ENCODE measurements around the gene TMEM258. TPM values are rescaled to one million over a fixed set of nuclear protein-coding genes. Genes with fewer than 3 reads are reported as not detected.

The TMEM258 gene
- total and polyA plus RNA-seq, 9 of the 15 experiments (the other 6 are each of a cell fraction or from before 2014, with no cell fraction given), result 97.2 to 856 (median 231) TPM

DNA sequence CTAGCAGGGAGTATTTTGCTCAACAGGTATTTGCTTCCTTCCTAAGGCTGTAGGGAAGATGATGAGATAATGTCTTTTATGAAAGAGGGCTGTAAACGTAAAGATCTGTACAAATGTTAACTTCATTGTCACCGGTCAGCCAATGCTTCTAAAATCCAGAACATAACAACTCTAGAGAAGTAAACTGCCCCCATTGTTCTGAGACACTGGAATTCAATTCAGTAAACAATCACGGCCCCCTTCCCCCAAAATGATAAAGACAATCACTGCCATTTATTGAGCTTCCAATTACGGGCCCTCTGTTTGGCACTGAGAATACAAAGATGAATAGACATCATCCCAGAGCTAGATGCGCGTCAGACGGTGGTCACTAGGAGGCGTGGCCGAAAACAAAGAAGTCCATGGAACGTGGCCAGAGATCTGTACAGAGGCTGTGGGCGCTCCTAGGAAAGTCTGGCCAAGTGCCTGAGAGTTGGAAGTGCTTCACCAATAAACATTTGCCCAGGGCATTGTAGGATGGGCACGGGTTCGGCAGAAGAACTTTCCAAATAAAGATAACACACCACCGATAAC is 576 bp downstream of the TMEM258 start (continued):
- TF ChIP-seq, protein P1, sequence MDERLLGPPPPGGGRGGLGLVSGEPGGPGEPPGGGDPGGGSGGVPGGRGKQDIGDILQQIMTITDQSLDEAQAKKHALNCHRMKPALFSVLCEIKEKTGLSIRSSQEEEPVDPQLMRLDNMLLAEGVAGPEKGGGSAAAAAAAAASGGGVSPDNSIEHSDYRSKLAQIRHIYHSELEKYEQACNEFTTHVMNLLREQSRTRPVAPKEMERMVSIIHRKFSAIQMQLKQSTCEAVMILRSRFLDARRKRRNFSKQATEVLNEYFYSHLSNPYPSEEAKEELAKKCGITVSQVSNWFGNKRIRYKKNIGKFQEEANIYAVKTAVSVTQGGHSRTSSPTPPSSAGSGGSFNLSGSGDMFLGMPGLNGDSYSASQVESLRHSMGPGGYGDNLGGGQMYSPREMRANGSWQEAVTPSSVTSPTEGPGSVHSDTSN (CRISPR knock-in tag; IDR thresholded peaks at IDR 0.05; ENCODE audit: low read depth), result no peak
- TF ChIP-seq, protein P1 (tag; conservative IDR thresholded peaks at IDR 0.05; ENCODE audit: low read depth), result no peak
- TF ChIP-seq FOXA3 (CRISPR knock-in tag; conservative IDR thresholded peaks at IDR 0.05 in 1 of 2, IDR thresholded peaks at IDR 0.05 in 1 of 2), result no peak
- no peak for TF ChIP-seq MBD2 (IDR thresholded peaks at IDR 0.05; ENCODE audit: borderline replicate concordance, low read depth)
- no peak for TF ChIP-seq ZNF79 (CRISPR knock-in tag; IDR thresholded peaks at IDR 0.05; ENCODE audit: low read depth)
- TF ChIP-seq CREB1 (IDR thresholded peaks at IDR 0.05), result no peak
- no peak for TF ChIP-seq CREB1 (CRISPR knock-in tag; IDR thresholded peaks at IDR 0.05)
- peak; percentile 73; the same call in 1 of the 2 replicates for TF ChIP-seq SMARCA5 (IDR thresholded peaks at IDR 0.05)
- TF ChIP-seq, protein P2, sequence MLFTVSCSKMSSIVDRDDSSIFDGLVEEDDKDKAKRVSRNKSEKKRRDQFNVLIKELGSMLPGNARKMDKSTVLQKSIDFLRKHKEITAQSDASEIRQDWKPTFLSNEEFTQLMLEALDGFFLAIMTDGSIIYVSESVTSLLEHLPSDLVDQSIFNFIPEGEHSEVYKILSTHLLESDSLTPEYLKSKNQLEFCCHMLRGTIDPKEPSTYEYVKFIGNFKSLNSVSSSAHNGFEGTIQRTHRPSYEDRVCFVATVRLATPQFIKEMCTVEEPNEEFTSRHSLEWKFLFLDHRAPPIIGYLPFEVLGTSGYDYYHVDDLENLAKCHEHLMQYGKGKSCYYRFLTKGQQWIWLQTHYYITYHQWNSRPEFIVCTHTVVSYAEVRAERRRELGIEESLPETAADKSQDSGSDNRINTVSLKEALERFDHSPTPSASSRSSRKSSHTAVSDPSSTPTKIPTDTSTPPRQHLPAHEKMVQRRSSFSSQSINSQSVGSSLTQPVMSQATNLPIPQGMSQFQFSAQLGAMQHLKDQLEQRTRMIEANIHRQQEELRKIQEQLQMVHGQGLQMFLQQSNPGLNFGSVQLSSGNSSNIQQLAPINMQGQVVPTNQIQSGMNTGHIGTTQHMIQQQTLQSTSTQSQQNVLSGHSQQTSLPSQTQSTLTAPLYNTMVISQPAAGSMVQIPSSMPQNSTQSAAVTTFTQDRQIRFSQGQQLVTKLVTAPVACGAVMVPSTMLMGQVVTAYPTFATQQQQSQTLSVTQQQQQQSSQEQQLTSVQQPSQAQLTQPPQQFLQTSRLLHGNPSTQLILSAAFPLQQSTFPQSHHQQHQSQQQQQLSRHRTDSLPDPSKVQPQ (CRISPR knock-in tag; IDR thresholded peaks at IDR 0.05; ENCODE audit: borderline replicate concordance), result no peak
- TF ChIP-seq CCAR2 (IDR thresholded peaks at IDR 0.05; ENCODE audit: low read depth, low read length), result no peak
- no peak for TF ChIP-seq TARDBP (IDR thresholded peaks at IDR 0.05)
- TF ChIP-seq RAD51 (IDR thresholded peaks at IDR 0.05; ENCODE audit: borderline replicate concordance, low read depth), result no peak
- TF ChIP-seq NRF1 (conservative IDR thresholded peaks at IDR 0.05 in 1 of 2, IDR thresholded peaks at IDR 0.05 in 1 of 2), result no peak
- no peak for TF ChIP-seq LARP7 (IDR thresholded peaks at IDR 0.05)
- no peak for TF ChIP-seq CREBBP (IDR thresholded peaks at IDR 0.05; ENCODE audit: low read depth, low read length)
- no peak for TF ChIP-seq JUNB (CRISPR knock-in tag; conservative IDR thresholded peaks at IDR 0.05)
- TF ChIP-seq, protein P3, sequence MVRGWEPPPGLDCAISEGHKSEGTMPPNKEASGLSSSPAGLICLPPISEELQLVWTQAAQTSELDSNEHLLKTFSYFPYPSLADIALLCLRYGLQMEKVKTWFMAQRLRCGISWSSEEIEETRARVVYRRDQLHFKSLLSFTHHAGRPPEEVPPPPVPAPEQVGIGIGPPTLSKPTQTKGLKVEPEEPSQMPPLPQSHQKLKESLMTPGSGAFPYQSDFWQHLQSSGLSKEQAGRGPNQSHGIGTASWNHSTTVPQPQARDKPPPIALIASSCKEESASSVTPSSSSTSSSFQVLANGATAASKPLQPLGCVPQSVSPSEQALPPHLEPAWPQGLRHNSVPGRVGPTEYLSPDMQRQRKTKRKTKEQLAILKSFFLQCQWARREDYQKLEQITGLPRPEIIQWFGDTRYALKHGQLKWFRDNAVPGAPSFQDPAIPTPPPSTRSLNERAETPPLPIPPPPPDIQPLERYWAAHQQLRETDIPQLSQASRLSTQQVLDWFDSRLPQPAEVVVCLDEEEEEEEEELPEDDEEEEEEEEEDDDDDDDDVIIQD (CRISPR knock-in tag; IDR thresholded peaks at IDR 0.05), result no peak
- 0 out of 2 replicates have a peak, but pooled peaks have one; percentile 34 for TF ChIP-seq GTF2F1 (IDR thresholded peaks at IDR 0.05; ENCODE audit: low read depth, low read length)
- no peak for TF ChIP-seq SAP30 (IDR thresholded peaks at IDR 0.05; ENCODE audit: borderline replicate concordance, insufficient read depth, low read depth, low read length, poor library complexity, severe bottlenecking)
- 0 out of 2 replicates have a peak, but pooled peaks have one; percentile 3 for TF ChIP-seq PHF21A (IDR thresholded peaks at IDR 0.05; ENCODE audit: borderline replicate concordance, low read depth)
- no peak for TF ChIP-seq BACH1 (tag; IDR thresholded peaks at IDR 0.05)
- TF ChIP-seq RBM22 (IDR thresholded peaks at IDR 0.05; ENCODE audit: low read depth, low read length, poor library complexity, severe bottlenecking), result no peak

Data from K562 (cell line).